Measurements from ENCODE around the gene MAMDC4. TPM values are rescaled to one million over a fixed set of nuclear protein-coding genes. Genes with fewer than 3 reads are reported as not detected.

Gene MAMDC4
- total and polyA plus RNA-seq, 2 of the 13 experiments (the other 11 are each of a cell fraction or from before 2014, with no cell fraction given), result 6.0 to 6.8 TPM

- in situ Hi-C loops (cut with HindIII; ENCODE audit: extremely low pct_ligation_motif_present, low pct_unique_long_range_greater_than_20kb) (no loop called here), intact Hi-C loops (cut with micrococcal nuclease; ENCODE audit: unreplicated experiment) (no loop called here)
- ATAC-seq (no peak), DNase-seq (ENCODE audit: low spot score) (no peak), FAIRE-seq (no peak)
- Histone ChIP-seq H3K27ac (ENCODE audit: extremely low read length, insufficient read depth, low read length) (no peak overlapping the region), H3K4me3 (replicated peaks in 1 of 3; ENCODE audit: insufficient read depth in 1 of 3, low read depth in 2 of 3, low read length in 3 of 3) (no peak overlapping the region; a peak in 1 of 6 replicates), H3K36me3 (replicated peaks in 1 of 2; ENCODE audit: control insufficient read depth in 1 of 2, insufficient read depth in 2 of 2, low read length in 2 of 2) (peaks cover 0 to 2% of the 10 kb centered on the region in 2 experiments; a peak in 3 of 5 replicates), H2AFZ (ENCODE audit: low read length) (no peak overlapping the region), H3K79me2 (ENCODE audit: insufficient read depth, low read length) (peaks cover 52% of the 10 kb centered on the region), H3K27me3 (ENCODE audit: control insufficient read depth in 1 of 2, insufficient read depth in 2 of 2, low read length in 2 of 2) (no peaks in the 10 kb centered on the region), H3K9ac (ENCODE audit: insufficient read depth, low read depth, low read length) (no peak overlapping the region), H3K4me2 (ENCODE audit: low read depth, low read length) (no peak overlapping the region; the same call in 1 of the 2 replicates), H3K9me3 (ENCODE audit: low read length) (no peaks in the 10 kb centered on the region), H3K4me1 (ENCODE audit: insufficient read depth, low read length) (peaks cover 60% of the 10 kb centered on the region), H4K20me1 (ENCODE audit: insufficient read depth, low read length) (no peaks in the 10 kb centered on the region; the same call in none of the 2 replicates)
- BruUV-seq (replicated peaks), result no TSS peak
- POLR2A ChIA-PET, result no interaction called here
- WGBS (ENCODE audit: low lambda C conversion rate), result 95% methylated on average over 12 of the region's 20 CpGs
- CTCF ChIA-PET (ENCODE audit: low intra/inter-chr PET ratio, low total read pairs), result no interaction called here
- TF ChIP-seq POLR2G (IDR thresholded peaks at IDR 0.05; ENCODE audit: low read depth, low read length), result peak; percentile 39
- TF ChIP-seq POLR2A (IDR thresholded peaks at IDR 0.05; ENCODE audit: insufficient read depth in 1 of 2, low read depth in 2 of 2, low read length in 2 of 2), result 0 out of 4 replicates have a peak, but pooled peaks of 1 of the 2 experiments have one; percentile 6
- TF ChIP-seq ZNF589 (CRISPR knock-in tag; conservative IDR thresholded peaks at IDR 0.05), result peak; percentile 71; the same call in 1 of the 2 replicates
- peak; percentile 30 for TF ChIP-seq ZNF687 (CRISPR knock-in tag; IDR thresholded peaks at IDR 0.05)
- TF ChIP-seq POLR2AphosphoS5 (IDR thresholded peaks at IDR 0.05; ENCODE audit: low read depth, low read length), result peak; percentile 21; the same call in 1 of the 2 replicates
- TF ChIP-seq NONO (IDR thresholded peaks at IDR 0.05), result no peak
- TF ChIP-seq NONO (CRISPR knock-in tag; conservative IDR thresholded peaks at IDR 0.05), result peak; percentile 45; the same call in 1 of the 2 replicates
- TF ChIP-seq ZNF296 (CRISPR knock-in tag; conservative IDR thresholded peaks at IDR 0.05), result 0 out of 2 replicates have a peak, but pooled peaks have one; percentile 51
- TF ChIP-seq ZFP90 (CRISPR knock-in tag; IDR thresholded peaks at IDR 0.05; ENCODE audit: borderline replicate concordance), result no peak
- no peak for TF ChIP-seq SATB2 (CRISPR knock-in tag; IDR thresholded peaks at IDR 0.05)
- TF ChIP-seq RBFOX2 (IDR thresholded peaks at IDR 0.05; ENCODE audit: low read depth, low read length), result peak; percentile 71
- TF ChIP-seq ZNF784 (CRISPR knock-in tag; IDR thresholded peaks at IDR 0.05; ENCODE audit: borderline replicate concordance), result peak; percentile 50; the same call in 1 of the 2 replicates
- TF ChIP-seq AGO2 (optimal IDR thresholded peaks at IDR 0.05; ENCODE audit: low read depth, low read length), result peak; percentile 7
- peak; percentile 61; the same call in 1 of the 2 replicates for TF ChIP-seq ZNF333 (CRISPR knock-in tag; IDR thresholded peaks at IDR 0.05; ENCODE audit: borderline replicate concordance)
- 0 out of 2 replicates have a peak, but pooled peaks have one; percentile 7 for TF ChIP-seq SSRP1 (CRISPR knock-in tag; IDR thresholded peaks at IDR 0.05)
- no peak for TF ChIP-seq THRA (CRISPR knock-in tag; IDR thresholded peaks at IDR 0.05; ENCODE audit: borderline replicate concordance)
- no peak for TF ChIP-seq ZNF33B (CRISPR knock-in tag; IDR thresholded peaks at IDR 0.05)
- no peak for TF ChIP-seq SMAD9 (CRISPR knock-in tag; IDR thresholded peaks at IDR 0.05)
- peak; percentile 81 for TF ChIP-seq ZBTB38 (CRISPR knock-in tag; IDR thresholded peaks at IDR 0.05)
These were observed 47.5 kb upstream of the MAMDC4 start for GRCh38 chr9:136804509-136805206.
